H1 (cell line): ENCODE measurements around the gene TRIM6. TPM values are rescaled to one million over a fixed set of nuclear protein-coding genes. Genes with fewer than 3 reads are reported as not detected.

Source experiments
- CTCF ChIA-PET: fragments of 300-600 bp; sonication (Branson Sonifier 250); formaldehyde crosslinking; loops from one replicate; lab custom pipeline; 2021; ENCODE audit not compliant: partially characterized antibody; lab: Charles Lee
- POLR2A ChIA-PET: fragments of 300-600 bp; sonication (Branson Sonifier 250); formaldehyde crosslinking; loops from one replicate; lab custom pipeline; 2021; ENCODE audit warnings: inconsistent platforms; ENCODE audit not compliant: partially characterized antibody; lab: Charles Lee
- DNase-seq, 2 experiments: peaks; one replicate each; pipeline versions ENCODE4 v3.0.0 to v3.0.0-alpha.2; 2010 to 2022; ENCODE audit warnings: low spot score in 2 of 2, low read depth in 1 of 2, mixed read lengths in 1 of 2
- FAIRE-seq: peaks from 2 replicates; lab custom pipeline; 2011; peaks lifted over from hg19 to GRCh38; lab: Jason Lieb, UNC
- H2AFZ ChIP-seq: 2 replicates; pipeline ENCODE4 v1.8.1; 2012; ENCODE audit warnings: low read length, inconsistent platforms
- H2AK5ac ChIP-seq: 2 replicates; pipeline ENCODE4 v1.6.1; 2013; ENCODE audit warnings: low read depth, low read length
- H2BK120ac ChIP-seq: replicated peaks from 2 replicates; pipeline ENCODE3; 2013; ENCODE audit warnings: low read depth, low read length, inconsistent platforms
- H2BK12ac ChIP-seq: 2 replicates; pipeline ENCODE4 v1.6.1; 2013; ENCODE audit warnings: low read depth, low read length
- H2BK15ac ChIP-seq: 2 replicates; pipeline ENCODE4 v1.6.1; 2013; ENCODE audit warnings: low read length
- H2BK20ac ChIP-seq: 2 replicates; pipeline ENCODE4 v1.6.1; 2013; ENCODE audit warnings: low read length
- H2BK5ac ChIP-seq: 2 replicates; pipeline ENCODE4 v1.6.1; 2013; ENCODE audit warnings: low read depth, low read length
- H3K14ac ChIP-seq: 2 replicates; pipeline ENCODE4 v1.6.1; 2013; ENCODE audit warnings: inconsistent platforms; ENCODE audit not compliant: insufficient read length
- H3K18ac ChIP-seq: 2 replicates; pipeline ENCODE4 v1.6.1; 2013; ENCODE audit warnings: low read length; ENCODE audit errors: extremely low read depth
- H3K23ac ChIP-seq: 2 replicates; pipeline ENCODE4 v1.6.1; 2013; ENCODE audit warnings: inconsistent platforms; ENCODE audit not compliant: insufficient read length
- H3K23me2 ChIP-seq: 2 replicates; pipeline ENCODE4 v1.6.1; 2013; ENCODE audit warnings: low read depth, low read length
- H3K27ac ChIP-seq: 2 replicates; pipeline ENCODE4 v1.6.1; 2011; ENCODE audit warnings: low read depth, low read length, inconsistent platforms
- H3K27me3 ChIP-seq, 4 experiments: replicated peaks in 1 of 4; 1 replicate in 1 of 4; 2 replicates in 3 of 4; pipeline versions ENCODE4 v1.6.1 to v1.8.1; 2011 to 2013; ENCODE audit warnings: low read length in 3 of 4, mild to moderate bottlenecking in 3 of 4, inconsistent platforms in 2 of 4, mixed read lengths in 2 of 4, moderate library complexity in 1 of 4; ENCODE audit not compliant: control insufficient read depth in 3 of 4, insufficient read depth in 3 of 4; ENCODE audit errors: extremely low read depth in 1 of 4
- H3K36me3 ChIP-seq, 4 experiments: 2 replicates each; pipeline versions ENCODE4 v1.6.1 to v1.8.1; 2011 to 2013; ENCODE audit warnings: mild to moderate bottlenecking in 4 of 4, low read length in 3 of 4, moderate library complexity in 2 of 4, control low read depth in 1 of 4, inconsistent platforms in 1 of 4; ENCODE audit not compliant: insufficient read depth in 4 of 4, control insufficient read depth in 2 of 4
- H3K4ac ChIP-seq: replicated peaks from 2 replicates; pipeline ENCODE3; 2013; ENCODE audit warnings: low read length, low read depth, mixed read lengths, inconsistent platforms; ENCODE audit not compliant: insufficient read length
- H3K4me1 ChIP-seq, 4 experiments: replicated peaks in 1 of 4; 1 replicate in 1 of 4; 2 replicates in 3 of 4; pipeline versions ENCODE4 v1.6.1 to v1.8.1; 2011 to 2013; ENCODE audit warnings: low read length in 3 of 4, inconsistent platforms in 2 of 4, mixed read lengths in 1 of 4; ENCODE audit not compliant: insufficient read depth in 4 of 4, control insufficient read depth in 3 of 4
- H3K4me2 ChIP-seq, 2 experiments: 2 replicates each; pipeline versions ENCODE4 v1.6.1 to v1.8.1; 2011 to 2013; ENCODE audit warnings: low read depth in 2 of 2, low read length in 2 of 2, control low read depth in 1 of 2, inconsistent platforms in 1 of 2, mild to moderate bottlenecking in 1 of 2; ENCODE audit not compliant: insufficient read depth in 1 of 2
- H3K4me3 ChIP-seq, 4 experiments: fragments of 200-600, 300-600 bp in 1 of 4; sonication (generic), shearing (Covaris generic), sonication (Bioruptor Twin) in 1 of 4; 2 replicates each; pipeline versions ENCODE4 v1.5.1 to v1.8.1; 2011 to 2016; ENCODE audit warnings: low read length in 4 of 4, low read depth in 3 of 4, control low read depth in 2 of 4, inconsistent platforms in 2 of 4, mild to moderate bottlenecking in 2 of 4, mixed read lengths in 1 of 4, moderate library complexity in 1 of 4; ENCODE audit not compliant: insufficient read depth in 2 of 4; ENCODE audit errors: extremely low read depth in 1 of 4
- H3K56ac ChIP-seq: replicated peaks from 2 replicates; pipeline ENCODE3; 2013; ENCODE audit warnings: low read depth, mild to moderate bottlenecking, mixed read lengths, low read length, inconsistent platforms; ENCODE audit not compliant: insufficient read length
- H3K79me1 ChIP-seq: 2 replicates; pipeline ENCODE4 v1.6.1; 2013; ENCODE audit warnings: low read depth, low read length, control low read depth
- H3K79me2 ChIP-seq, 2 experiments: 2 replicates each; pipeline versions ENCODE4 v1.6.1 to v1.8.1; 2012 to 2013; ENCODE audit warnings: low read length in 2 of 2, mild to moderate bottlenecking in 2 of 2, inconsistent platforms in 1 of 2; ENCODE audit not compliant: insufficient read depth in 2 of 2, control insufficient read depth in 1 of 2
- H3K9ac ChIP-seq, 4 experiments: replicated peaks in 1 of 4; 1 replicate in 1 of 4; 2 replicates in 3 of 4; pipeline versions ENCODE4 v1.6.1 to v1.8.1; 2011 to 2013; ENCODE audit warnings: low read depth in 3 of 4, low read length in 3 of 4, control low read depth in 2 of 4, mild to moderate bottlenecking in 2 of 4, moderate library complexity in 2 of 4, inconsistent platforms in 1 of 4; ENCODE audit errors: extremely low read depth in 1 of 4
- H3K9me3 ChIP-seq, 2 experiments: 2 replicates each; pipeline versions ENCODE4 v1.6.1 to v1.8.1; 2012 to 2013; ENCODE audit warnings: mild to moderate bottlenecking in 2 of 2, moderate library complexity in 2 of 2, control low read depth in 1 of 2, inconsistent platforms in 1 of 2, low read depth in 1 of 2, low read length in 1 of 2, mixed read lengths in 1 of 2; ENCODE audit not compliant: insufficient read depth in 2 of 2
- H4K20me1 ChIP-seq, 2 experiments: replicated peaks in 1 of 2; 2 replicates each; pipeline versions ENCODE3 to v1.8.1; 2011 to 2013; ENCODE audit warnings: inconsistent platforms in 2 of 2, low read length in 2 of 2, mild to moderate bottlenecking in 1 of 2; ENCODE audit not compliant: insufficient read depth in 2 of 2, control insufficient read depth in 1 of 2
- H4K5ac ChIP-seq: 2 replicates; pipeline ENCODE4 v1.6.1; 2013; ENCODE audit warnings: low read length, low read depth, mixed read lengths, inconsistent platforms; ENCODE audit not compliant: insufficient read length
- H4K8ac ChIP-seq: 2 replicates; pipeline ENCODE4 v1.8.0; 2013; ENCODE audit warnings: mild to moderate bottlenecking, moderate library complexity, low read length, inconsistent platforms; ENCODE audit not compliant: insufficient read depth; ENCODE audit errors: extremely low read depth
- H4K91ac ChIP-seq: replicated peaks from 2 replicates; pipeline ENCODE3; 2013; ENCODE audit warnings: low read length, mixed read lengths, inconsistent platforms; ENCODE audit not compliant: insufficient read length
- E2F6 ChIP-seq: IDR thresholded peaks from 2 replicates; pipeline ENCODE4 v1.6.1; 2012; ENCODE audit warnings: inconsistent platforms
- EP300 ChIP-seq, 2 experiments: IDR thresholded peaks; 1 replicate in 1 of 2; 2 replicates in 1 of 2; pipeline ENCODE4 v1.6.1; 2011 to 2012; ENCODE audit warnings: low read depth in 2 of 2, low read length in 2 of 2, mild to moderate bottlenecking in 2 of 2, borderline replicate concordance in 1 of 2, inconsistent platforms in 1 of 2, moderate library complexity in 1 of 2
- GABPA ChIP-seq: IDR thresholded peaks from 2 replicates; pipeline ENCODE4 v1.6.1; 2011; ENCODE audit warnings: mild to moderate bottlenecking, low read length, moderate library complexity, borderline replicate concordance; ENCODE audit not compliant: insufficient read depth
- SIN3A ChIP-seq, 2 experiments: IDR thresholded peaks in 1 of 2; conservative IDR thresholded peaks in 1 of 2; 2 replicates each; pipeline ENCODE4 v1.6.1; 2011 to 2012; ENCODE audit warnings: low read length in 2 of 2, improper control_type of control experiment in 1 of 2, low read depth in 1 of 2, mild to moderate bottlenecking in 1 of 2
- SP1 ChIP-seq: IDR thresholded peaks from 2 replicates; pipeline ENCODE4 v1.6.1; 2011; ENCODE audit warnings: low read depth, low read length
- whole genome bisulfite sequencing, 2 experiments: shearing (Covaris generic) in 1 of 2; methylation state at CpG; one replicate each; pipeline versions ENCODE4 v1.1.6 to v1.1.7; 2013 to 2015; ENCODE audit warnings: low lambda C conversion rate in 2 of 2, mixed read lengths in 2 of 2, inconsistent platforms in 1 of 2, low coverage in 1 of 2, missing lambda C conversion rate in 1 of 2; ENCODE audit not compliant: insufficient replicate concordance in 2 of 2, insufficient coverage in 1 of 2, insufficient read length in 1 of 2; ENCODE audit errors: extremely low coverage in 1 of 2, missing lambda C conversion rate in 1 of 2; 5-methylcytosine and 5-hydroxymethylcytosine counted together
- polyA plus RNA-seq, 7 experiments: library from polyadenylated mRNA; depleted of rRNA in 3 of 7; stranded (reverse) in 5 of 7; unstranded in 2 of 7; fragments of >200 nt in 5 of 7; fragments of 200-250 nt in 2 of 7; gene quantifications; 1 replicate in 5 of 7; 2 replicates in 1 of 7; 4 replicates in 1 of 7; pipeline versions ENCODE4 v1.2.1 to v1.2.3, GENCODE V29; 2011 to 2013; ENCODE audit warnings: missing spikeins in 2 of 7, mixed read lengths in 2 of 7
- total RNA-seq: library from RNA; stranded (reverse); fragmentation: NEBNext Ultra II Directional; extraction: Animal tissue kit (Norgen Biotek cat#: 25700); gene quantifications from 2 replicates; pipeline ENCODE4 v1.2.1, GENCODE V29; 2021
- TF ChIP-seq, protein P1 (sequence below), 3 experiments: IDR thresholded peaks; 1 replicate in 2 of 3; 2 replicates in 1 of 3; pipeline versions ENCODE4 v1.5.1 to v1.6.1; 2011; ENCODE audit warnings: low read length in 3 of 3, mild to moderate bottlenecking in 3 of 3, inconsistent platforms in 2 of 3, low read depth in 1 of 3, moderate library complexity in 1 of 3; ENCODE audit not compliant: insufficient read depth in 1 of 3; ENCODE audit errors: control extremely low read depth in 1 of 3
- TF ChIP-seq, protein P2 (sequence below): IDR thresholded peaks from 2 replicates; pipeline ENCODE4 v1.6.1; 2012; ENCODE audit warnings: low read length, inconsistent platforms

The TRIM6 gene
- total and polyA plus RNA-seq, 2 of the 8 experiments (the other 6 are each of a cell fraction or from before 2014, with no cell fraction given) = 21.6 to 23.3 TPM

- Histone ChIP-seq H3K9me3 (no peaks in the 10 kb centered on the region), H3K36me3 (no peaks in the 10 kb centered on the region), H2AK5ac (no peak overlapping the region), H2AFZ (no peak overlapping the region), H2BK5ac (no peak overlapping the region), H3K23me2 (no peaks in the 10 kb centered on the region), H3K79me1 (no peaks in the 10 kb centered on the region), H2BK120ac (no peak overlapping the region), H3K18ac (no peak overlapping the region), H4K8ac (no peak overlapping the region), H4K5ac (no peak overlapping the region), H4K91ac (no peak overlapping the region), H3K79me2 (no peaks in the 10 kb centered on the region), H3K4ac (no peak overlapping the region), H3K4me2 (no peak overlapping the region), H3K23ac (no peak overlapping the region), H3K4me3 (no peak overlapping the region), H2BK20ac (no peak overlapping the region), H2BK15ac (no peak overlapping the region), H3K9ac (no peak overlapping the region), H4K20me1 (no peaks in the 10 kb centered on the region), H3K27ac (no peak overlapping the region), H3K56ac (no peak overlapping the region), H3K27me3 (no peaks in the 10 kb centered on the region), H3K4me1 (no peaks in the 10 kb centered on the region), H3K14ac (no peak overlapping the region), H2BK12ac (no peak overlapping the region)
- ChIA-PET POLR2A (no interaction called here), CTCF (no interaction called here)
- no peak for DNase-seq
- WGBS, 2 experiments = 81% methylated on average over 1 of the region's 1 CpG; no CpG with 5 or more reads in 1 of the 2 experiments
- no peak for FAIRE-seq
- no peak for TF ChIP-seq E2F6
- TF ChIP-seq, protein P1, sequence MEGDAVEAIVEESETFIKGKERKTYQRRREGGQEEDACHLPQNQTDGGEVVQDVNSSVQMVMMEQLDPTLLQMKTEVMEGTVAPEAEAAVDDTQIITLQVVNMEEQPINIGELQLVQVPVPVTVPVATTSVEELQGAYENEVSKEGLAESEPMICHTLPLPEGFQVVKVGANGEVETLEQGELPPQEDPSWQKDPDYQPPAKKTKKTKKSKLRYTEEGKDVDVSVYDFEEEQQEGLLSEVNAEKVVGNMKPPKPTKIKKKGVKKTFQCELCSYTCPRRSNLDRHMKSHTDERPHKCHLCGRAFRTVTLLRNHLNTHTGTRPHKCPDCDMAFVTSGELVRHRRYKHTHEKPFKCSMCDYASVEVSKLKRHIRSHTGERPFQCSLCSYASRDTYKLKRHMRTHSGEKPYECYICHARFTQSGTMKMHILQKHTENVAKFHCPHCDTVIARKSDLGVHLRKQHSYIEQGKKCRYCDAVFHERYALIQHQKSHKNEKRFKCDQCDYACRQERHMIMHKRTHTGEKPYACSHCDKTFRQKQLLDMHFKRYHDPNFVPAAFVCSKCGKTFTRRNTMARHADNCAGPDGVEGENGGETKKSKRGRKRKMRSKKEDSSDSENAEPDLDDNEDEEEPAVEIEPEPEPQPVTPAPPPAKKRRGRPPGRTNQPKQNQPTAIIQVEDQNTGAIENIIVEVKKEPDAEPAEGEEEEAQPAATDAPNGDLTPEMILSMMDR (IDR thresholded peaks at IDR 0.05; ENCODE audit: control extremely low read depth in 1 of 3, insufficient read depth in 1 of 3, low read depth in 1 of 3, low read length in 3 of 3) = no peak
- TF ChIP-seq SIN3A (conservative IDR thresholded peaks at IDR 0.05 in 1 of 2, IDR thresholded peaks at IDR 0.05 in 1 of 2; ENCODE audit: low read depth in 1 of 2, low read length in 2 of 2) = no peak
- TF ChIP-seq, protein P2, sequence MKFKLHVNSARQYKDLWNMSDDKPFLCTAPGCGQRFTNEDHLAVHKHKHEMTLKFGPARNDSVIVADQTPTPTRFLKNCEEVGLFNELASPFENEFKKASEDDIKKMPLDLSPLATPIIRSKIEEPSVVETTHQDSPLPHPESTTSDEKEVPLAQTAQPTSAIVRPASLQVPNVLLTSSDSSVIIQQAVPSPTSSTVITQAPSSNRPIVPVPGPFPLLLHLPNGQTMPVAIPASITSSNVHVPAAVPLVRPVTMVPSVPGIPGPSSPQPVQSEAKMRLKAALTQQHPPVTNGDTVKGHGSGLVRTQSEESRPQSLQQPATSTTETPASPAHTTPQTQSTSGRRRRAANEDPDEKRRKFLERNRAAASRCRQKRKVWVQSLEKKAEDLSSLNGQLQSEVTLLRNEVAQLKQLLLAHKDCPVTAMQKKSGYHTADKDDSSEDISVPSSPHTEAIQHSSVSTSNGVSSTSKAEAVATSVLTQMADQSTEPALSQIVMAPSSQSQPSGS = no peak
- TF ChIP-seq GABPA = no peak
- no peak for TF ChIP-seq SP1
- no peak for TF ChIP-seq EP300 (IDR thresholded peaks at IDR 0.05; ENCODE audit: borderline replicate concordance in 1 of 2, low read depth in 2 of 2, low read length in 2 of 2)
These were observed 32.0 kb upstream of the TRIM6 start for GRCh38 chr11:5564259-5565019.
